ENCODE results near the gene COL25A1. TPM values are rescaled to one million over a fixed set of nuclear protein-coding genes. Genes with fewer than 3 reads are reported as not detected.

Gene COL25A1
- total RNA-seq, 2 donors from 2014 or later = 0.29 TPM; not detected in 1

DNA sequence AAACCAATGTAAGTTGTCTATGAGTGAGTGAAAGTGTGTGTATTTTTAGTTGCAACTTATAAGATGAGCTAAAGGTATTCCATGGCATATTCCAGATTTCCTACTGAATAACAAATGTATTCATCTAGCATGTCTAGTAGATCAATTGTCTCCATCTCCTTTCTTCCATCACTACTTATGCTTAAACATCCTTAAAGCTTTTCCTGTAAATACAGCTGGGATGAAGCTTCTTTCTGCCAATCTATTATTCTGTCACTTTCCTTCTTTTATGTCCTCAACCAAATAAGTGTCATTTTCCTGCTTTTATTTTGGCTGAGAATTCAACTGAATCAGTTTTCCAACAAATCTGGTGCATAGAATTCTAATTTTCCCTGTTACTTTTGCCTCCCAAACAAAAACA, 136.3 kb downstream of the COL25A1 start:
- Histone ChIP-seq H3K27me3 (no peaks in the 10 kb centered on the region), H3K36me3 (no peaks in the 10 kb centered on the region), H3K27ac (no peak overlapping the region), H3K4me3 (no peak overlapping the region), H3K4me1 (no peaks in the 10 kb centered on the region), H3K9ac (ENCODE audit: low read depth in 2 of 2, low read length in 2 of 2) (no peak overlapping the region), H3K9me3 (no peaks in the 10 kb centered on the region)
- no peak for TF ChIP-seq CTCF (IDR thresholded peaks at IDR 0.05)
- DNase-seq = no peak
- intact Hi-C loops (cut with DNase I) = no loop called here

GRCh38 chr4:109164011-109164410, 138.4 kb downstream of the COL25A1 start:
- no peak for DNase-seq
- H3K36me3 ChIP-seq = no peaks in the 10 kb centered on the region
- no peaks in the 10 kb centered on the region for H3K4me1 ChIP-seq
- H3K27ac ChIP-seq = no peak overlapping the region
- no peaks in the 10 kb centered on the region for H3K9me3 ChIP-seq
- H3K4me3 ChIP-seq = no peak overlapping the region
- no peak overlapping the region for H3K9ac ChIP-seq (ENCODE audit: low read depth in 2 of 2, low read length in 2 of 2)
- intact Hi-C loops (cut with DNase I) = no loop called here
- no peaks in the 10 kb centered on the region for H3K27me3 ChIP-seq
- no peak for TF ChIP-seq CTCF (IDR thresholded peaks at IDR 0.05)

GRCh38 chr4:109163493-109163892, 139.0 kb downstream of the COL25A1 start:
- intact Hi-C loops (cut with DNase I) = no loop called here
- Histone ChIP-seq H3K4me1 (no peaks in the 10 kb centered on the region), H3K9ac (ENCODE audit: low read depth in 2 of 2, low read length in 2 of 2) (no peak overlapping the region), H3K27me3 (no peaks in the 10 kb centered on the region), H3K9me3 (no peaks in the 10 kb centered on the region), H3K4me3 (no peak overlapping the region), H3K36me3 (no peaks in the 10 kb centered on the region), H3K27ac (no peak overlapping the region)
- TF ChIP-seq CTCF (IDR thresholded peaks at IDR 0.05) = no peak
- DNase-seq = no peak

DNA sequence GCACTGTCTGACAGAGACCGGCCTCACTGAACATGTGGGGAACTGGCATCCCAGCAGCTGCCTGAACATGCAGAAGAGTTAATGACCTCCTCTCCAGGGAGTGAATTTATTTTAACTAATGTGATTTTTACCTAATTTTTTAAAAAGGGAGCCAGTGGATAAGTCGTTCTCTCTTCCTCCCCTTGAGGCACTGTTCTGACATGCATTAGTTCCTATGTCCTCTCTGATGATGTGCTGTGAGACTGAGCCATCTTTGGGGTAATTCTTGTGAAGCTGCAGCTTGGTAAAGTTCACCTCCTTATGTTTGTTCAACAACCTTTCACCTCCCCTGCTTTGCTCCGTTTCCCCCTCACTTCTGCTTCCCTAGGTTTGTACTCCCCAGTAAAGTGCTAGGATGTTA, 139.7 kb downstream of the COL25A1 start:
- DNase-seq = no peak
- TF ChIP-seq CTCF (IDR thresholded peaks at IDR 0.05) = no peak
- H3K4me1 ChIP-seq = no peaks in the 10 kb centered on the region
- H3K4me3 ChIP-seq = no peak overlapping the region
- no peak overlapping the region for H3K27ac ChIP-seq
- no peaks in the 10 kb centered on the region for H3K36me3 ChIP-seq
- no peaks in the 10 kb centered on the region for H3K27me3 ChIP-seq
- no peak overlapping the region for H3K9ac ChIP-seq (ENCODE audit: low read depth in 2 of 2, low read length in 2 of 2)
- intact Hi-C loops (cut with DNase I) = no loop called here
- H3K9me3 ChIP-seq = no peaks in the 10 kb centered on the region

DNA sequence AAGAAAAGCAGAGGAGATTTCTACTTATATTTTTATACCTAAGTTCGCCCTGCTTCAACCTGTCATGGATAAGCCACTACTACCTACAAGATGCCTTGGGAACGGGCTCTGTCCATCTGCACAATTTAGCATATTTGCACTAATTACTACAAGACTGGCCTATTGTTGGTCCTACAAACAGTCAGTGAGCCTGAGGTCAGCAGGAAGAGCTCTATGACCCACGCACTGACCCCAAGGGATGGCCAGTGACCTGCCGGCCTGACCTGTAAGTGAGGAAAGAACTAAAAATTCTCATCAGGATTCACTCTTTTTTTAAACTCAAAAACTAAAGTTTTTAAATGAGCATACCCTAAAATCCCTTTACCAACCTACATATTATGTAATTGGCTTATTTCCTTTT, 142.0 kb downstream of the COL25A1 start:
- intact Hi-C loops (cut with DNase I) = no loop called here
- H3K9me3 ChIP-seq = no peaks in the 10 kb centered on the region
- no peaks in the 10 kb centered on the region for H3K27me3 ChIP-seq
- H3K9ac ChIP-seq (ENCODE audit: low read depth in 2 of 2, low read length in 2 of 2) = no peak overlapping the region
- H3K4me3 ChIP-seq = no peak overlapping the region
- no peak for TF ChIP-seq CTCF (IDR thresholded peaks at IDR 0.05)
- H3K4me1 ChIP-seq = no peaks in the 10 kb centered on the region
- H3K36me3 ChIP-seq = no peaks in the 10 kb centered on the region
- H3K27ac ChIP-seq = no peak overlapping the region
- DNase-seq = no peak

GRCh38 chr4:109157696-109158095, 144.8 kb downstream of the COL25A1 start:
- H3K4me3 ChIP-seq = no peak overlapping the region
- no peak for DNase-seq
- no peak for TF ChIP-seq CTCF (IDR thresholded peaks at IDR 0.05)
- no peaks in the 10 kb centered on the region for H3K36me3 ChIP-seq
- H3K9ac ChIP-seq (ENCODE audit: low read depth in 2 of 2, low read length in 2 of 2) = no peak overlapping the region
- intact Hi-C loops (cut with DNase I) = no loop called here
- no peaks in the 10 kb centered on the region for H3K4me1 ChIP-seq
- no peaks in the 10 kb centered on the region for H3K9me3 ChIP-seq
- H3K27me3 ChIP-seq = no peaks in the 10 kb centered on the region
- H3K27ac ChIP-seq = no peak overlapping the region
